Smooth muscle cell (in vitro differentiated cells): Measurements from ENCODE around the gene ADAMTS14. TPM values are rescaled to one million over a fixed set of nuclear protein-coding genes. Genes with fewer than 3 reads are reported as not detected.

ENCODE experiments used
- DNase-seq: peaks from one replicate; lab custom pipeline; 2025; ENCODE audit not compliant: unreplicated experiment; lab: John Stamatoyannopoulos, UW
- H2AFZ ChIP-seq: fragments of 200-600 bp; sonication (generic); 2 replicates; pipeline ENCODE4 v1.6.0; 2016; ENCODE audit warnings: antibody characterized with exemption, low read depth, mild to moderate bottlenecking
- H3F3A ChIP-seq: fragments of 200-600 bp; sonication (generic); 2 replicates; pipeline ENCODE4 v1.6.0; 2017; ENCODE audit warnings: antibody characterized with exemption, low read depth
- H3K27ac ChIP-seq: fragments of 200-600 bp; sonication (generic); 2 replicates; pipeline ENCODE4 v1.5.1; 2016; ENCODE audit warnings: low read depth, mild to moderate bottlenecking
- H3K27me3 ChIP-seq: fragments of 200-600 bp; sonication (generic); 2 replicates; pipeline ENCODE4 v1.6.1; 2016; ENCODE audit warnings: low read depth, mild to moderate bottlenecking
- H3K36me3 ChIP-seq: fragments of 200-600 bp; sonication (generic); 2 replicates; pipeline ENCODE4 v1.5.1; 2016; ENCODE audit warnings: low read depth
- H3K4me1 ChIP-seq: fragments of 200-600 bp; sonication (generic); 2 replicates; pipeline ENCODE4 v1.5.1; 2016; ENCODE audit warnings: low read depth
- H3K4me2 ChIP-seq: fragments of 200-600 bp; sonication (generic); 2 replicates; pipeline ENCODE4 v1.6.0; 2016; ENCODE audit warnings: mild to moderate bottlenecking
- H3K4me3 ChIP-seq: fragments of 200-600 bp; sonication (generic); 2 replicates; pipeline ENCODE4 v1.5.1; 2016; ENCODE audit warnings: mild to moderate bottlenecking
- H3K79me2 ChIP-seq: fragments of 200-600 bp; sonication (generic); 2 replicates; pipeline ENCODE4 v1.6.0; 2016; ENCODE audit warnings: low read depth, mild to moderate bottlenecking
- H3K9ac ChIP-seq: fragments of 200-600 bp; sonication (generic); 2 replicates; pipeline ENCODE4 v1.6.0; 2016; ENCODE audit warnings: low read depth
- H3K9me3 ChIP-seq: fragments of 200-600 bp; sonication (generic); replicated peaks from 2 replicates; pipeline ENCODE4 v1.5.1; 2016; ENCODE audit warnings: low read depth
- H4K20me1 ChIP-seq: fragments of 200-600 bp; sonication (generic); 2 replicates; pipeline ENCODE4 v1.6.0; 2016; ENCODE audit warnings: low read depth
- CTCF ChIP-seq: fragments of 200-600 bp; sonication (generic); IDR thresholded peaks from 2 replicates; pipeline ENCODE4 v1.5.1; 2017; ENCODE audit warnings: borderline replicate concordance, mild to moderate bottlenecking, antibody characterized with exemption; ENCODE audit not compliant: insufficient read depth, poor library complexity, severe bottlenecking
- WGBS: methylation state at CpG from one replicate; pipeline ENCODE4 v1.1.7; 2016; ENCODE audit warnings: low lambda C conversion rate; 5-methylcytosine and 5-hydroxymethylcytosine counted together
- polyA plus RNA-seq: library from polyadenylated mRNA; unstranded; fragments of >200 nt; fragmentation: Nextera tagmentation; extraction: Ambion mirVana; gene quantifications from 2 replicates; pipeline ENCODE4 v1.2.1, GENCODE V29; 2016
- total RNA-seq: library from RNA; depleted of rRNA; stranded (reverse); fragments of >200 nt; gene quantifications from 2 replicates; pipeline ENCODE4 v1.2.3, GENCODE V29; 2014

ADAMTS14 gene
- total and polyA plus RNA-seq, 2 experiments from 2014 or later, result 6.3 to 10.1 TPM

- no peaks in the 10 kb centered on the region for H3K27me3 ChIP-seq
- no peaks in the 10 kb centered on the region for H3F3A ChIP-seq
- H3K27ac ChIP-seq, result no peak overlapping the region
- no peaks in the 10 kb centered on the region for H3K36me3 ChIP-seq
- 100% methylated on average over 1 of the region's 1 CpG for WGBS
- DNase-seq, result no peak
- no peaks in the 10 kb centered on the region for H3K79me2 ChIP-seq
- no peak for TF ChIP-seq CTCF
- H4K20me1 ChIP-seq, result no peaks in the 10 kb centered on the region
- H3K9ac ChIP-seq, result no peak overlapping the region
- no peak overlapping the region for H3K4me3 ChIP-seq
- H3K4me1 ChIP-seq, result no peaks in the 10 kb centered on the region
- H3K4me2 ChIP-seq, result no peak overlapping the region
- H3K9me3 ChIP-seq, result peaks cover 2% of the 10 kb centered on the region
- no peak overlapping the region for H2AFZ ChIP-seq
Measured at GRCh38 chr10:70801854-70802253, 129.5 kb downstream of the ADAMTS14 start.

- no peaks in the 10 kb centered on the region for H4K20me1 ChIP-seq
- H3K9ac ChIP-seq, result no peak overlapping the region
- no peaks in the 10 kb centered on the region for H3K9me3 ChIP-seq
- H3F3A ChIP-seq, result no peaks in the 10 kb centered on the region
- no peaks in the 10 kb centered on the region for H3K36me3 ChIP-seq
- H3K27me3 ChIP-seq, result no peaks in the 10 kb centered on the region
- H3K4me2 ChIP-seq, result no peak overlapping the region
- H3K4me3 ChIP-seq, result no peak overlapping the region
- no peak for TF ChIP-seq CTCF
- DNase-seq, result no peak
- H3K27ac ChIP-seq, result no peak overlapping the region
- 95% methylated on average over 2 of the region's 2 CpGs for WGBS
- no peak overlapping the region for H2AFZ ChIP-seq
- no peaks in the 10 kb centered on the region for H3K4me1 ChIP-seq
- no peaks in the 10 kb centered on the region for H3K79me2 ChIP-seq
Measured at GRCh38 chr10:70803775-70804420, 131.6 kb downstream of the ADAMTS14 start.

- no peaks in the 10 kb centered on the region for H4K20me1 ChIP-seq
- no peaks in the 10 kb centered on the region for H3F3A ChIP-seq
- H3K36me3 ChIP-seq, result no peaks in the 10 kb centered on the region
- WGBS, result 81% methylated on average over 2 of the region's 2 CpGs
- H3K4me3 ChIP-seq, result no peak overlapping the region
- no peak overlapping the region for H3K27ac ChIP-seq
- H3K9me3 ChIP-seq, result no peaks in the 10 kb centered on the region
- DNase-seq, result no peak
- H3K27me3 ChIP-seq, result no peaks in the 10 kb centered on the region
- H3K4me2 ChIP-seq, result no peak overlapping the region
- H3K4me1 ChIP-seq, result no peaks in the 10 kb centered on the region
- TF ChIP-seq CTCF, result no peak
- H3K79me2 ChIP-seq, result no peaks in the 10 kb centered on the region
- no peak overlapping the region for H3K9ac ChIP-seq
- no peak overlapping the region for H2AFZ ChIP-seq
Measured at GRCh38 chr10:70804421-70804808, 132.1 kb downstream of the ADAMTS14 start.

GRCh38 chr10:70805619-70806215 lies 133.4 kb downstream of the ADAMTS14 start:
- Histone ChIP-seq H3K27me3 (no peaks in the 10 kb centered on the region), H3K9me3 (no peaks in the 10 kb centered on the region), H3K4me3 (no peak overlapping the region), H3K27ac (no peak overlapping the region), H4K20me1 (no peaks in the 10 kb centered on the region), H3K4me1 (no peaks in the 10 kb centered on the region), H3K36me3 (no peaks in the 10 kb centered on the region), H3K4me2 (no peak overlapping the region), H3K9ac (no peak overlapping the region), H3F3A (no peaks in the 10 kb centered on the region), H2AFZ (no peak overlapping the region), H3K79me2 (no peaks in the 10 kb centered on the region)
- 100% methylated on average over 3 of the region's 3 CpGs for WGBS
- TF ChIP-seq CTCF, result no peak
- DNase-seq, result no peak
